Skin of body (tissue), 2 donors: ENCODE measurements around the gene KIF20A. TPM values are rescaled to one million over a fixed set of nuclear protein-coding genes. Genes with fewer than 3 reads are reported as not detected.
"Not testable (repeated sequence)": the region's sequence is repeated elsewhere in the genome, so short reads cannot be mapped to it uniquely, and the experiment has no call there.

Experiments used
- DNase-seq: peaks from one replicate; lab custom pipeline; 2025; lab: John Stamatoyannopoulos, UW
- total RNA-seq: library from RNA; depleted of rRNA; stranded (reverse); fragments of >200 nt; gene quantifications from one replicate; pipeline ENCODE4 v1.2.3, GENCODE V29; 2014

The KIF20A gene
- 16.3 TPM for total RNA-seq

DNA sequence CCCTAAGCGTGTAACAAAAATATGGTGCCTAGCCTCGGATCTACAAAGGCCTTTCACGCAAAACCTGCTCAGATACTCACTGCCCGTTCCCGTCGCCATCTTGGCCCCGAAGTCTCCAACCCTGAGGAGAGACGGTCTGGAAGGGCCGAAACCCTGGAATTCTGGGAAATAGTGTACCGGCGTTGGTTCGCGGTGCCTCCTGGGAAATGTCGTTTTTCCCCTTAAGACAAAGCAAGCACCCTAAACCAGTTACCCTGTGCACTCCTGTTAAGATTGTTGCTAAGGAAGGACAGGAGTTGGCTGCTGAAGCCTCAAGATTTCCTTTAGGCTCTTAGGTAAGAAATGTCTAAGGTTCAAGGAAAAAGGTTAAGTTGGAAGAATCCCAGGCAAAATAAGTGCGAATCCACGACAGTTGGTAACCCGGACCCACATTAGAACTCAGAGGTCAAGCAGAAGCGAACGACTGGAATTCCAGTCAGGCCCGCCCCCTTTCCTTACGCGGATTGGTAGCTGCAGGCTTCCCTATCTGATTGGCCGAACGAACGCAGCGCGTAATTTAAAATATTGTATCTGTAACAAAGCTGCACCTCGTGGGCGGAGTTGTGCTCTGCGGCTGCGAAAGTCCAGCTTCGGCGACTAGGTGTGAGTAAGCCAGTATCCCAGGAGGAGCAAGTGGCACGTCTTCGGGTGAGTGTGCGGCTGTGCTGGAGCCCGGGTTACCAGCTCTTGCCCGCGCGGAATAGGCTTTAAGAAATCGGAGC is at the start of gene KIF20A, which contains the start of gene BRD8:
Gene KIF20A (plus strand): TSS at position 597 of the 761 bp plus-strand sequence. CDS start 569 bp downstream, outside the sequence.
Gene BRD8 (minus strand): TSS at position 115 of the 761 bp plus-strand sequence. CDS start 16 bp downstream, at position 99.
- peak; percentile 99 for DNase-seq

DNA sequence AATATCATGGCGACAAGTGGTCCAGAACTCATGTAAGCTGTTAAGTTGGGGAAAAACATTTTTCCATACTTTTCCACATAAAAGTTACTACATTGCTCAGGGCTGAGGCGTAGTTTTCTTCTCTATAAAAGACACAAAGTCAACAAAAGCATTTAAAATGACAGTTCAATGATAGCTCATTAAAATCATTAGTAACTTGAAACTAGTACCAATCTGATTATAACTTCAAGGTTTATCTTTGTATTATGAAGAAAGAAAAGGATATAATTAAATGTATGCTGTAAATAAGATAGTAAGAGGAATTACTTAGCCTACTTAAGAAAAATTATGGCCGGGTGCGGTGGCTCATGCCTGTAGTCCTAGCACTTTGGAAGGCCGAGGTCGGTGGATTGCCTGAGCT is 49.6 kb upstream of the KIF20A start:
- no peak for DNase-seq

DNA sequence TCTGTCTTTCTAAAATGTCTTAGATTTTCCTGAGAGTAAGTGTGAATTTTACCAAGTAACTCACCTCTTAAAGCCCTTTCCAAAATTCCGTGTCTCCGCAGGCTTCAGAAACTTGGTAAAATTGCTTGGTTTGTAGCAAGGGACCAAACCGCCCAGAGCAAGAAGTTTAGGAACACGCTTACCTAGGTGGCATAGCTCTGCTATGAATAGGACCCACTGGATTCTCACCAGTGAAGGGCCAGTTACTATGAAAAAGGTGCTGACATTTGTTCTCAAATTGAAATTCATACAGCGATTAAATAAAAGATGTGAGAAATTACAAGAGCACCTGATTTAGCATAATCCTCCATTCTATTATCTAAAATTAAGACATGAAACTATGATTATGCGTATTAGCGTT is 46.4 kb upstream of the KIF20A start:
- DNase-seq = no peak

DNA sequence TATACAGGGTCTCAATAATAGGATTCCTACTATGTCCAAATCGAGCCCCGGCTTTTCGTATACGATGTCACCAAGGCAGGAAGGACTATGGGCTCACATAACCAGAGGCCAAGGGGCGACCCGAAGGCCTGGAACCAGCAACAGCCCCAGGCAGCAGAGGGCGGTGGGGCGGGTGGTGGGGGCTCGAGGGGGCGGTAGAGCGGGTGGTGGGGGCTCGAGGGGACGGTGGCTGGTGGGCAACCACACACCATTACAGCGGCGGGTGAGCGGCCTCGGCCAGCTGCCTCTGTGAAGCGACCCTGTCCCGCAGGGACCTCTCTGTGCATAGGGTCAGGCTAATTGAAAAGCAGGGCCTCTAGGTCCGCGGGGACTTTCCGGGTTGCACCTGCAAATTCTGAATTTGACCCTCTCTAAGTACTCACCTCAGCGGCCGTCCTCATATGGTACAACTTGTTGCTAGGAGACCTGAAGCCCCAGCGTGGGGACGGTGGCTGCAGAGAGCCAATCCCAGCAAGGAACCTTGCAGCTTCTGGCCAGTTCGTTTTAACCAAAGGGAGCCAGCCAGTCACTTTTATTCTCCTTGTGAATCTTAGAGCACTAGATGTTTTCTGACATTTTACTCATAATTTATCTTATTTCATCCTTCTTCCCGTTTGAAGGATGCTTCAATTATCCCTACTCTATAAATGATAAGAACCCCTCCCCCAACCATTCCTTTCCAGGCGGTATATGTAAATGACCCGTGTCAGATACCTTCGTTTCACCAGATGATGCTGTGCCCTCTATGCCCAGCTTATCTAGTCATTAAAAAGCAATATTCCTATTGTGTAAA is 39.7 kb upstream of the KIF20A start, which contains the start of gene NME5:
Gene NME5 (minus strand): TSS at position 480 of the 832 bp plus-strand sequence. CDS start 648 bp downstream, outside the sequence.
- peak; percentile 4 for DNase-seq

DNA sequence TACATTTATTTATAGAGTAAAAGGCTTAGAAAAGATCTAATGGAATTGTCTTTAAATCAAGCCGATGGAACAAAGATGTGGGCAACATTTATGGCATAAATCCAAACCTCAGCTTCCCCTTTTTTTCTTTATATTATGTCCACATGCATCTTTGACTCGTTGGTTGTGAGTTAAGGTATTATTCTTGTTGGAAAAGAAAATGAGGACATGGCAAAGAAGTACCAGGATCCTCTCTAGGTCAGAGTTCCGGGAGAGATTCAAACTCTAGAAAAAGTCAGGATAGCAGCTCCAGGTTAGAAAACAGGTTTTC is 39.2 kb upstream of the KIF20A start:
- DNase-seq = no peak

DNA sequence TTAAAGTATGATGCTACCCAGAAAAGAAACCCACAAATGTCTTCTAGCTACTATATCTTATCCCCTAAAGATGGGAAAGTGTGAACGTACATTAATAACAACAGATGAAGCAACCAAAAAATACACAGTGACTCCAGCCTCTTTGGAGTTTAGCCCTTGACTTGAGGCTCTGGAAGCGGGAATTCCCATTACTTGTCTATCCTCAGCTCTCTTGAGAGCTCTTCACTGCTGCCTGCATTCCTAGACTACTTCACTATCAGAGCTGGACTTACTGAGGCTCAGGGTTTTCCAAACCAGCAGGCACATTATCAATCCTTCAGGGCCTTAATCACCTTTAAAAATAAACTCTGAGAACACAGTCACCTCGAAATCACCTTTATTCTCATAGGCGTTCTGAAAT is 38.6 kb upstream of the KIF20A start:
- DNase-seq = no peak

DNA sequence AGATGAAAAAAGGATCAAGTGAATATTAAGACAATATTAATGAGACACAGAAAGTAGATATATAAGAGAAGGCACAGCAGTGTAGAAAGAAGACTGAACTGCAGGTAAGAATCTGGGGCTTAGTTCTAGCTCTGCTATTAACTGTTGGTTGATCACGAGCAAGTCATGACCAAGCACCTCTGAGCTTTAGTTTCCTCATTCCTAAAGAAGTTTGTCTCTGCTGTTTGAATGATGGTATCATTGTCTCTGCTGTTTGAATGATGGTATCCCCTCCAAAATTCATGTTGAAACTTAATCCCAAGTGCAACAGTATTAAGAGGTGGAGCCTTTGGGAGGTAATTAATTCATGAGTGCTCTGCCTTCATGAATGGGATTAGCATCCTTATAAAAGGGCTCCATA is 37.2 kb upstream of the KIF20A start:
- no peak for DNase-seq

DNA sequence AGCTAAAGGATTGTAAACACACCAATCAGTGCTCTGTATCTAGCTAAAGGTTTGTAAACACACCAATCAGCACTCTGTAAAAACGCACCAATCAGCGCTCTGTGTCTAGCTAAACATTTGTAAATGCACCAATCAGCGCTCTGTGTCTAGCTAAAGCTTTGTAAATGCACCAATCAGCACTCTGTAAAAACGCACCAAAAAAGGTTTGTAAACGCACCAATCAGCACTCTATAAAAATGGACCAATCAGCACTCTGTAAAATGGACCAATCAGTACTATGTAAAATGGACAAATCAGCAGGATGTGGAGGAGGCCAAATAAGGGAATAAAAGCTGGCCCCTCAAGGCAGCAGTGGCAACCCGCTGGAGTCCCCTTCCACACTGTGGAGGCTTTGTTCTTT is 35.3 kb upstream of the KIF20A start:
- DNase-seq = not testable (repeated sequence)

DNA sequence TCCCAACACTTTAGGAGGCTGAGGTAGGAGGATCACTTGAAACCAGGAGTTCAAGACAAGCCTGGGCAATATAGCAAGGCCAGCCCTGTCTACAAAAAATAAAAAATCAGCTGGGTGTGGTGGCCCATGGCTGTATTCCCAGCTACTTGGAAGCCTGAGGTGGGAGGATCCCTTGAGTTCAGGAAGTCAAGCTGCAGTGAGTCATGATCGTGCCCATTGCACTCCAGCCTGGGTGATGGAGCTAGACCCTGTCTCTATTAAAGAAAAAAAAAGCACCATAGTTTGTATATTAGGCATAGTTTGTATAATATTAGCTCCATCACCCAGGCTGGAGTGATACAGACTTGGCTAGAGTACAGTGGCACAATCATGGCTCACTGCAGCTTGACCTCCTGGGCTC is 30.1 kb upstream of the KIF20A start:
- no peak for DNase-seq

DNA sequence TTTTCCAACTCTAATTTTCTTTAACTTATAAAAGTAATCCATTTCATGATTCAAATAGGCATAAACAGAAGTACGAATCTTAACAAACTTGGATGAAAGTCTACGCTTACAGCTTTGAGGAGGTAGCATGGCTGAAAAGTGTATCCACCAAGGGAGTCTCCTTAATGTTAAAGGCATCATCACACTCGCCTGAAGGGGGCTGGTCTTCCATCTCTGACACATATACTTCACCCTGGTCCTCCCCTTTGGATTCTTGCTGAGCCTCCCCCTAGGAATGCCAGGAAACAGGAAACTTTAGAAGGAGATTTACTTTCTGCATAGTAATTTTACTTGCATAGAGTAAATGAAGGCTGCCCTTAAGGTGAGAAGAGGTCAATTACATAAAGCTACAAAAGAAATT is 29.4 kb upstream of the KIF20A start:
- DNase-seq = no peak

DNA sequence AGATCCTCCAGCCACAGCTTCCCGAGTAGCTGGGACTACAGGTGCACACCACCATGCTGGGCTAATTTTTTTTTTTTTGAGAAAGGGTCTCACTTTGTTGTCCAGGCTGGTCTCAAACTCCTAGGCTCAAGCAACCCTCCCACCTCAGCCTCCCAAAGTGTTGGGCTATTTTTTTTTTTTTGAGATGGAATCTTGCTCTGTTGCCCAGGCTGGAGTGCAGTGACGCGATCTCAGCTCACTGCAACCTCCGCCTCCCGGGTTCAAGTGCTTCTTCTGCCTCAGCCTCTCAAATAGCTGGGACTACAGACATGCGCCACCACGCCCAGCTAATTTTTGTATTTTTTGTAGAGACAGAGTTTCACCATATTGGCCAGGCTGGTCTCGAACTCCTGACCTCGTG is 22.9 kb upstream of the KIF20A start:
- DNase-seq = not testable (repeated sequence)

DNA sequence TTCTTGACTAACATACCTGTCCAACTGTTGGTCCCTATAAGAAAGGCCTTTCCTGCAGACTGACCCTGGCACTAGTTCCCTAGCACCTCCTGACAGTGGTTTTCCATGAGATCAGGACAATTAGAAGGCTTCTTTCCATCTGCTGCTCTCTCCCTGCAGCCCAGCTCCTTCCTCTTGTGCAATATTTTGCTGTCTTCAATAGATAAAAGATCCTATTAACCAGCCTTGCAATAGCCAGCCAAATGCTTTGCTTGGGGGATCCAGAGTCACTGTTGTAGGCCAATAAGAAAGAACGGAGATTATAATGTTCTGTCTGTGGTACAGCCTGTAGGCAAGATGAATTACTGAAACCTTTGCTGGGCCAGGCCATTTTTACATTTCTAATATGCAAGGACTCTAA is 21.3 kb upstream of the KIF20A start:
- no peak for DNase-seq

DNA sequence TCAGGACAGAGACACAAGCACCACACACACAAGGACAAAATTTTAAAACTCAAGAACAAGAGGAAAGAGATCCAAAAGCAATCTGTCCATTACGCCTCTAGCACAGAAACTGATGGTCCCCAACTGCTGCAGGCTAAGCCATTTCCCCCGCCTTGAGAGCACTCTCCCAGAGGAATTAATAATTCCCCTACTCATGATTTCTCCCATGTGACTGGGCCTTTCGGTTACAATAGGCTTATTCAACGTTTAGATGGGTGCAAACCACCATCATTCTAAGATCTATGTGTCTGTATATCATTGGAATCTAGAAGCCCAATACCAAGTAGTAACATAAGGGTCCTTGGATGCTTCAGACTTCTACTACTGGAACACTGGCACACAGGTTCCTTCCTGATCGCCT is 19.2 kb upstream of the KIF20A start:
- DNase-seq = no peak

DNA sequence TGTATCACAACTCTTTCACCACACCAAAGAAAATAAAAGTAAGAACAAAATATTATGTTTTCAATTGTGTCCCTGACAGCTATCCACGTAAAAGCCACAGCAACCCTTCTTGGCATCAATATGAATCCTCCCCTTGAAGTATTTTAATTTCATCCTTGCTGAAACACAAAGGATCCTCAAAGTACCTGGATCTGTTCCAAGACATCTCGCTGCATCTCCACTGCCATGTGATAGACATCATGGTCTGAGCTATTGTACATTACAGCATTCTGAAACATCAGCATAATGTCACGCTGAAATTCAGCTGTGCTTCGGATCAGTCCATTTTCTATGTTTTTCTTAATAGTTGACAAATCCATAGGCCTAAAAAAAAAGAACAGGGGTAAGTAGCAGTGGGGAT is 18.2 kb upstream of the KIF20A start:
- no peak for DNase-seq

DNA sequence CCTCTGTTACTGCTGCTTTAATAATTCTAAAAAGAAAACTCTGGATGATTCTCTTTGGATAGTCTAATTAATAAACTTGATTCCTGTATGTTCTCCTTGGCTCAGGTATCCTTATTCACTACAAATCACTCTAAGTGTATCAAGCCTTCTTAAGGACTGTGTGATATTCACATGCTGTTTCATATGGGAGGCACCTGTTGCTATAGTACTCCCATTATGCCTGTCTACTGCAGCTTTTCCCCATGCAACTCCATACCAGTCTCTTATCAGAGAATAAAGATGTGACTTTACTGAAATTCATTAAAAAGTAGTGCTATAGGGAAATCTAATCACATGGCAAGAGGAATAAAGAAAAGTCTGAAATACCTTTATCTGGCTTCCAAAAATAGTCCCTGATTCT is 15.2 kb upstream of the KIF20A start:
- no peak for DNase-seq

DNA sequence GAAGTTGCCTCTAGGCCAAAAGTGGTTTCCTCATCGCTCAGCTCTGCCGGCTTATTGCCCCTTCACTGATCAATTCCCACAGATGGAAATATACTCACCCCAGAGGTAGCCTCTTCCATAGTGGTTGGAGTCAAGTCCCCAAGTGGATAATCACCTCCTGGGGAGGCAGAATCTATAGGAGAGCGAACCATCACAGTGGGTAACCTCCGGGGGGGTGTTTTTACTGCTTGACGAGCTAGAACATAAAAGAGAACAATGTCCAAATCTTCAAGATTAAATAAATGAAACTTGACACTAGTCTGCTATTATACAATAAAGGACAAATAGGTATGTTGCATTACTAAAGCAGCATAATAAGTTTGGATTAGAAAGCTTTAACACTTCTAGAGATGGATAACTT is 9.8 kb upstream of the KIF20A start:
- DNase-seq = no peak

DNA sequence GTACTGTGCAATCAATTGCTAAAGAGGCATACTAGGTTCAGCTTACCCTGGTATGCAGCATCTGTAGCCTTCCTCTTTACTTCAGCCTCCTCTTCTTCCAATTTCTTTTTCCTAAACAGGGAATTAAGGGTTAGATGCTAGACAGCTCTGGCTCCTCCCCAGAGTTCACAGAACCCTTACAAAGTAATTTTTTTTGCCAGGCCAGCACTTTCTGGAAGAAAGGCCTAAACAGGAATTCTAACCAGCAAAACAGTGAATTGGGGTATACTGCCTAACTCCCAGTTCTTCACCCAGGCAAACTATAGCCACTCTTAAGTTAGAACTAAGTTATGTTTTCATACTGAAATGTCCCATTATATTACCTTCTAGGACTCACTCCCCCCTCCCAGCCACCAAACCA is 8.6 kb upstream of the KIF20A start:
- no peak for DNase-seq

DNA sequence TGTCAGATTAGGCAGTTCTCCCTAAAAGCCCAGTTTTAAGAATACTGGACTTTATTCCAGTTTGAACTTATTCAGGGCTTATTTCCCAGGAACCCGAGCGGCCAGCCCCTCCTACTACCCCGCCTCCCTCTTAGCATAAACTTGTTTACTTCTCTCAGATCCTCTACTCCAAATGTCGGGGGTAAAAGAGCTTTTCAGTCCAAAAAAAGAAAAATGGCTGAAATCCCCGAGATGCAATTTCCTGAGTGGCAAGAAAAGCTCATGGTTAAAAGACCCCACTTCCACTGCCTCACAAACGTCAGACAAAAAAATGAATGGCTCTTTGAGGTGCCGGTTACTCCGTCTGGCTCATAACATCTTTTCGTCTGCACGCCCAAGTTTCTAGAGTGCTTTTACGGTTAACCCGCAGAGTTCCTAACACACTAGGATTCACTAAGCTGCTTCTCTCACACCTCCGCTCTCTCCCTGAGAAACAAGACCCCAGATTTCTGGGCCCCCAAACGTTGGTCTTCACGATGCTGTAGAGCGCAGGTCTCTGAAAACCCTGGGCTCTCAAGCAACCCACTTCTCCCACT is 884 bp upstream of the KIF20A start:
- DNase-seq = peak; percentile 18

DNA sequence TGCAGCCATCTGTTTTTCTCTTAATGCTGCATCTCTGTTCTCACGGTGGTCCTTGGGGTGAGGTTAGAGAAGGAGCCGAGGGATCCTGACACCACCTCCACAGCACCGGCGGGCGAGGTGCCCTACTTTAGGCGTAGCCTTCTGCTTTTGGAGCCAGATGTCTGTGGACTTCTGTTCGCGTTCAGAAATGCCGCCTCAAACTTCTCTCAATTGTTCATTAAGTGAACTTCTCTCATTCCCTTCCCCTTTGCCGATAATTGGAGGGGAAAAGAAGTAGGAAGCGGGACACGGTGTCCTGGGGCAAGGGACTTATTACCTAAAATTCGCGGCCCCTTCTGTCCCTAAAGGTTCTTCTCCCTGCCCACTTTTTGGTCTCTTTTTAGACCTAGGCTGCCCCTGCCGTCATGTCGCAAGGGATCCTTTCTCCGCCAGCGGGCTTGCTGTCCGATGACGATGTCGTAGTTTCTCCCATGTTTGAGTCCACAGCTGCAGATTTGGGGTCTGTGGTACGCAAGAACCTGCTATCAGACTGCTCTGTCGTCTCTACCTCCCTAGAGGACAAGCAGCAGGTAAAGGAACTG is 455 bp downstream of the KIF20A start:
- no peak for DNase-seq

DNA sequence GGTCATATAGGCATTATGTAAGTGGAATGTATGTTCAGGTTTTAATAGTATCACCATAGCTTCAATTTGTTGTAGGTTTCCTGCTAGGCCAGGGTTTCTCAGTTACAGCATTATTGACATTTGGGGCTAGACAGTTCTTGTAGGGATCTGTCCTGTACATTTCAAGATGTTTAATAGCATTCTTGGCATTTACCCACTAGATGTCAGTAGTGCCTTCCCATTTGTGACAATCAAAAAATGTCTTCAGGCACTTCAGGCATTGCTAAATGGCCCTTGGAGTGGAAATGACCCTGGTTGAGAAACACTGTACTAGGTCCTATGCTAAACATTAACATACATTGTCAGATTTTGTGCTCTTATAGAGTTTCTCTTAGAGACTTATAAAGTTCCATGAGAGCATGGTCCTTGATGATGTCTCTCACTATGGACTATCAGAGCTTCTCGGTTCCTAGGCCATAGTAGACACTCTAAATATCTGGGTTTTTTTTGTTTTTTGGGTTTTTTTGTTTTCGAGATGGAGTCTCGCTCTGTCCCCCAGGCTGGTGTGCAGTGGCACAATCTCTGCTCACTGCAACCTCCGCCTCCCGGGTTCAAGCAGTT is 1.4 kb downstream of the KIF20A start:
- peak; percentile 16 for DNase-seq

DNA sequence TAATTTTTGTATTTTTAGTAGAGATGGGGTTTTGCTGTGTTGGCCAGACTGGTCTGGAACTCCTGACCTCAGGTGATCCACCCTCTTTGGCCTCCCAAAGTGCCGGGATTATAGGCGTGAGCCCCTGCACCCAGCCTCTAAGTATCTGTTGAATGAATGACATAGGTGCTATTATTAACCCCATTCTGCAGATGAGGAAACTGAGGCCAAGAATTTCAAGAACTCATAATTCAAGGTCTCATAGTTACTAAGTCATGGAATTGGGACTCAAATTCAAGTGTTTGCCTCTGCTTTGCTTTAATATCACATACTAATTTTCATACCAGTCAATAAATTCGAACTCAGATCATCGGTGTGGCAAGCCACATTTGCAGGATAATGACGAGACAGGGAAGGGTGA is 1.9 kb downstream of the KIF20A start:
- DNase-seq = no peak

DNA sequence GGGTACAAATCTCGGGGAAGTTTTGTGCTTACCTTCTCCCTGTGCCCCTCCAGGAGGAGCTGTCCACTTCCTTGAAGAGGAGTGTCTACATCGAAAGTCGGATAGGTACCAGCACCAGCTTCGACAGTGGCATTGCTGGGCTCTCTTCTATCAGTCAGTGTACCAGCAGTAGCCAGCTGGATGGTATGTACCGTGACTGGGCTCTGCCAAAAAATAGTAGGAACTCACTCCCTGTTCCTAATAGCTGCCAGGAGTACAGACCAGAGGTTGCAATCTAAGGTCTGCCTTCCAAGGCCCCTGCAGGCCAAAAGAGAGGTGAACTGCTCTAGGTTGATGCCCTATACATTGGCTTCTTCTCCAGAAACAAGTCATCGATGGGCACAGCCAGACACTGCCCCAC is 3.9 kb downstream of the KIF20A start:
- no peak for DNase-seq
